HCT116 (cell line): ENCODE measurements around the gene DKK2. TPM values are rescaled to one million over a fixed set of nuclear protein-coding genes. Genes with fewer than 3 reads are reported as not detected.

Source experiments
- ATAC-seq: fragments of 200-7000 bp; cut with Tn5 transposase; 2 replicates; pipeline ENCODE4 v1.9.1; 2020; ENCODE audit warnings: mild to moderate bottlenecking, moderate library complexity
- BruUV-seq: library from RNA; stranded (reverse); fragments of 400-500 nt; replicated peaks from 2 replicates; lab custom pipeline; 2021; lab: Mats Ljungman, UMichigan
- CTCF ChIA-PET: fragments of 300-600 bp; sonication (Branson Sonifier 250); formaldehyde crosslinking; loops from one replicate; lab custom pipeline; 2021; ENCODE audit warnings: antibody characterized with exemption; lab: Charles Lee
- POLR2A ChIA-PET: fragments of 300-600, 350-600 bp; sonication (Branson Sonifier 250); formaldehyde crosslinking; loops from one replicate; lab custom pipeline; 2021; ENCODE audit warnings: antibody characterized with exemption; lab: Charles Lee
- RAD21 ChIA-PET, 2 experiments: fragments of 300-600 bp; sonication (Branson Sonifier 250); formaldehyde crosslinking; loops; one replicate each; lab custom pipeline; 2023; ENCODE audit warnings: low total read pairs in 2 of 2; ENCODE audit not compliant: uncharacterized antibody in 2 of 2, unreplicated experiment in 2 of 2, low non-redundant PET in 1 of 2; lab: Charles Lee
- DNase-seq: peaks from one replicate; pipeline ENCODE4 v3.0.0-alpha.2; 2010; ENCODE audit warnings: low read depth, low spot score
- H2AFZ ChIP-seq: fragments of 200-600 bp; shearing (Covaris generic), sonication (generic); 2 replicates; pipeline ENCODE4 v1.6.1; 2017; ENCODE audit warnings: low read depth, mixed run types, mixed read lengths, antibody characterized with exemption, low read length; ENCODE audit not compliant: poor library complexity, severe bottlenecking
- H3K27ac ChIP-seq: 2 replicates; pipeline ENCODE4 v1.5.1; 2012; ENCODE audit warnings: low read depth, low read length
- H3K27me3 ChIP-seq: fragments of 200-600 bp; sonication (generic); 2 replicates; pipeline ENCODE4 v1.6.1; 2016; ENCODE audit warnings: mixed run types, low read length, mixed read lengths; ENCODE audit not compliant: insufficient read depth
- H3K36me3 ChIP-seq, 2 experiments: fragments of 200-500 bp in 1 of 2; fragments of 200-600 bp in 1 of 2; sonication (Bioruptor generic) in 1 of 2; sonication (generic) in 1 of 2; 2 replicates each; pipeline versions ENCODE4 v1.5.1 to v1.6.1; 2014 to 2016; ENCODE audit warnings: low read length in 2 of 2, inconsistent platforms in 1 of 2, mixed read lengths in 1 of 2, mixed run types in 1 of 2; ENCODE audit not compliant: insufficient read depth in 2 of 2, control insufficient read depth in 1 of 2
- H3K4me1 ChIP-seq, 2 experiments: fragments of 200-600 bp in 1 of 2; sonication (generic) in 1 of 2; 2 replicates each; pipeline versions ENCODE4 v1.5.1 to v1.6.1; 2012 to 2017; ENCODE audit warnings: low read length in 2 of 2, inconsistent platforms in 1 of 2, mild to moderate bottlenecking in 1 of 2, mixed read lengths in 1 of 2, mixed run types in 1 of 2, moderate library complexity in 1 of 2; ENCODE audit not compliant: insufficient read depth in 2 of 2, control insufficient read depth in 1 of 2
- H3K4me2 ChIP-seq: fragments of 200-600 bp; sonication (generic); 2 replicates; pipeline ENCODE4 v1.6.1; 2017; ENCODE audit warnings: mixed run types, low read length, mixed read lengths
- H3K4me3 ChIP-seq, 2 experiments: fragments of 200-600 bp in 1 of 2; sonication (generic) in 1 of 2; replicated peaks in 1 of 2; 2 replicates each; pipeline ENCODE4 v1.5.1; 2011 to 2016; ENCODE audit warnings: low read length in 2 of 2, control low read depth in 1 of 2, low read depth in 1 of 2, mild to moderate bottlenecking in 1 of 2, mixed read lengths in 1 of 2, mixed run types in 1 of 2
- H3K79me2 ChIP-seq: fragments of 200-600 bp; sonication (generic); 2 replicates; pipeline ENCODE4 v1.6.1; 2017; ENCODE audit warnings: mild to moderate bottlenecking, mixed run types, low read length, moderate library complexity, mixed read lengths; ENCODE audit not compliant: insufficient read depth
- H3K9ac ChIP-seq: fragments of 200-600 bp; sonication (generic); 2 replicates; pipeline ENCODE4 v1.6.1; 2016; ENCODE audit warnings: low read length, mixed read lengths
- H3K9me2 ChIP-seq: fragments of 200-600 bp; sonication (generic), shearing (Covaris generic); 2 replicates; pipeline ENCODE4 v1.6.1; 2017; ENCODE audit warnings: mixed run types, mild to moderate bottlenecking, moderate library complexity; ENCODE audit not compliant: insufficient read depth
- H3K9me3 ChIP-seq, 2 experiments: fragments of 200-500 bp in 1 of 2; fragments of 200-600 bp in 1 of 2; sonication (Bioruptor generic) in 1 of 2; sonication (generic) in 1 of 2; 2 replicates each; pipeline ENCODE4 v1.6.1; 2014 to 2017; ENCODE audit warnings: low read length in 2 of 2, mixed read lengths in 2 of 2, inconsistent platforms in 1 of 2, low read depth in 1 of 2, mild to moderate bottlenecking in 1 of 2, mixed run types in 1 of 2, moderate library complexity in 1 of 2; ENCODE audit not compliant: control insufficient read depth in 1 of 2, insufficient read depth in 1 of 2
- H4K20me1 ChIP-seq: fragments of 200-600 bp; sonication (generic), shearing (Covaris generic); 2 replicates; pipeline ENCODE4 v1.6.1; 2017; ENCODE audit warnings: mixed run types, mild to moderate bottlenecking, moderate library complexity; ENCODE audit not compliant: insufficient read depth
- CBX3 ChIP-seq: IDR thresholded peaks from 2 replicates; pipeline ENCODE4 v1.6.1; 2012; ENCODE audit warnings: low read depth
- CEBPB ChIP-seq: IDR thresholded peaks from 2 replicates; pipeline ENCODE4 v1.6.1; 2012; ENCODE audit warnings: low read depth
- EGR1 ChIP-seq: IDR thresholded peaks from 2 replicates; pipeline ENCODE4 v1.6.1; 2012; ENCODE audit warnings: low read depth
- ELF1 ChIP-seq: IDR thresholded peaks from 2 replicates; pipeline ENCODE4 v1.6.1; 2012; ENCODE audit warnings: low read depth, borderline replicate concordance
- EZH2 ChIP-seq: fragments of 200-600 bp; sonication (generic); IDR thresholded peaks from 2 replicates; pipeline ENCODE4 v1.6.1; 2017; ENCODE audit warnings: antibody characterized with exemption, mixed run types
- EZH2phosphoT487 ChIP-seq: fragments of 200-600 bp; IDR thresholded peaks from 2 replicates; pipeline ENCODE4 v1.6.1; 2018; ENCODE audit warnings: antibody characterized with exemption, borderline replicate concordance
- FOSL1 ChIP-seq: IDR thresholded peaks from 2 replicates; pipeline ENCODE4 v1.6.1; 2012; ENCODE audit warnings: low read depth
- JUND ChIP-seq: IDR thresholded peaks from 2 replicates; pipeline ENCODE4 v1.6.1; 2012
- POLR2A ChIP-seq: IDR thresholded peaks from 2 replicates; pipeline ENCODE4 v1.7.0; 2011; ENCODE audit warnings: borderline replicate concordance; ENCODE audit not compliant: insufficient read depth, insufficient read length; ENCODE audit errors: extremely low read depth
- POLR2AphosphoS5 ChIP-seq: IDR thresholded peaks from 2 replicates; pipeline ENCODE4 v1.6.1; 2011; ENCODE audit warnings: mild to moderate bottlenecking, low read depth, low read length, moderate library complexity
- RAD21 ChIP-seq: IDR thresholded peaks from 2 replicates; pipeline ENCODE4 v1.6.1; 2012; ENCODE audit warnings: low read depth, mild to moderate bottlenecking
- SIN3A ChIP-seq: IDR thresholded peaks from 2 replicates; pipeline ENCODE4 v1.6.1; 2012; ENCODE audit warnings: low read depth
- SP1 ChIP-seq: IDR thresholded peaks from 2 replicates; pipeline ENCODE4 v1.6.1; 2012; ENCODE audit warnings: low read depth
- SRF ChIP-seq: IDR thresholded peaks from 2 replicates; pipeline ENCODE4 v1.6.1; 2012; ENCODE audit warnings: low read depth
- TCF7L2 ChIP-seq: IDR thresholded peaks from 2 replicates; pipeline ENCODE4 v1.7.0; 2011; ENCODE audit warnings: borderline replicate concordance, inconsistent platforms; ENCODE audit not compliant: insufficient read depth, insufficient read length; ENCODE audit errors: extremely low read depth
- YY1 ChIP-seq: IDR thresholded peaks from 2 replicates; pipeline ENCODE4 v1.6.1; 2011; ENCODE audit warnings: low read length, low read depth, moderate library complexity, mild to moderate bottlenecking; ENCODE audit not compliant: insufficient replicate concordance; ENCODE audit errors: extremely low read depth
- ZBTB33 ChIP-seq: IDR thresholded peaks from 2 replicates; pipeline ENCODE4 v1.6.1; 2011; ENCODE audit warnings: mild to moderate bottlenecking, low read length, moderate library complexity; ENCODE audit not compliant: insufficient replicate concordance; ENCODE audit errors: extremely low read depth
- ZNF274 ChIP-seq: fragments of 200-500 bp; sonication (Bioruptor generic); IDR thresholded peaks from 2 replicates; pipeline ENCODE4 v1.6.1; 2014; ENCODE audit warnings: mild to moderate bottlenecking, low read depth, low read length, inconsistent platforms
- intact Hi-C: fragments of 100-400 bp; cut with micrococcal nuclease; formaldehyde crosslinking; loops from 2 replicates; pipeline ENCODE4 v1.10.0; 2022
- total RNA-seq: library from RNA; stranded (reverse); gene quantifications from one replicate; pipeline ENCODE4 v1.2.1, GENCODE V29; 2021; ENCODE audit not compliant: unreplicated experiment

The DKK2 gene
- total RNA-seq, 1 experiment from 2014 or later, result not detected

GRCh38 chr4:106953036-106953705 is 82.9 kb downstream of the DKK2 start:
- no TSS peak for BruUV-seq
- no peak for ATAC-seq

More at GRCh38 chr4:106953036-106953705, 82.9 kb downstream of the DKK2 start:
- CTCF ChIA-PET, result no interaction called here
- no peak overlapping the region for H3K9ac ChIP-seq
- RAD21 ChIA-PET, result no interaction called here
- H3K27ac ChIP-seq, result no peak overlapping the region
- H2AFZ ChIP-seq, result no peak overlapping the region
- no peaks in the 10 kb centered on the region for H3K79me2 ChIP-seq
- intact Hi-C loops, result no loop called here
- TF ChIP-seq POLR2AphosphoS5 (no peak), YY1 (no peak), ZNF274 (no peak), CBX3 (no peak), JUND (no peak), EGR1 (no peak), TCF7L2 (no peak), CEBPB (no peak), EZH2phosphoT487 (no peak), RAD21 (no peak), FOSL1 (no peak), SP1 (no peak), EZH2 (no peak), SRF (no peak), POLR2A (no peak), SIN3A (no peak), ELF1 (no peak), ZBTB33 (no peak)
- DNase-seq, result no peak
- no peaks in the 10 kb centered on the region for H4K20me1 ChIP-seq
- no peaks in the 10 kb centered on the region for H3K9me2 ChIP-seq
- no peak overlapping the region for H3K4me2 ChIP-seq
- POLR2A ChIA-PET, result no interaction called here
- no peaks in the 10 kb centered on the region for H3K27me3 ChIP-seq
- no peaks in the 10 kb centered on the region for H3K36me3 ChIP-seq
- H3K4me1 ChIP-seq, result no peaks in the 10 kb centered on the region
- H3K4me3 ChIP-seq, result no peak overlapping the region
- no peaks in the 10 kb centered on the region for H3K9me3 ChIP-seq
